ENCODE measurements around the gene MVB12A. TPM values are rescaled to one million over a fixed set of nuclear protein-coding genes. Genes with fewer than 3 reads are reported as not detected.

MVB12A gene
- total and polyA plus RNA-seq, 9 of the 15 experiments (the other 6 are each of a cell fraction or from before 2014, with no cell fraction given): 1.2 to 46.2 (median 22.4) TPM

DNA sequence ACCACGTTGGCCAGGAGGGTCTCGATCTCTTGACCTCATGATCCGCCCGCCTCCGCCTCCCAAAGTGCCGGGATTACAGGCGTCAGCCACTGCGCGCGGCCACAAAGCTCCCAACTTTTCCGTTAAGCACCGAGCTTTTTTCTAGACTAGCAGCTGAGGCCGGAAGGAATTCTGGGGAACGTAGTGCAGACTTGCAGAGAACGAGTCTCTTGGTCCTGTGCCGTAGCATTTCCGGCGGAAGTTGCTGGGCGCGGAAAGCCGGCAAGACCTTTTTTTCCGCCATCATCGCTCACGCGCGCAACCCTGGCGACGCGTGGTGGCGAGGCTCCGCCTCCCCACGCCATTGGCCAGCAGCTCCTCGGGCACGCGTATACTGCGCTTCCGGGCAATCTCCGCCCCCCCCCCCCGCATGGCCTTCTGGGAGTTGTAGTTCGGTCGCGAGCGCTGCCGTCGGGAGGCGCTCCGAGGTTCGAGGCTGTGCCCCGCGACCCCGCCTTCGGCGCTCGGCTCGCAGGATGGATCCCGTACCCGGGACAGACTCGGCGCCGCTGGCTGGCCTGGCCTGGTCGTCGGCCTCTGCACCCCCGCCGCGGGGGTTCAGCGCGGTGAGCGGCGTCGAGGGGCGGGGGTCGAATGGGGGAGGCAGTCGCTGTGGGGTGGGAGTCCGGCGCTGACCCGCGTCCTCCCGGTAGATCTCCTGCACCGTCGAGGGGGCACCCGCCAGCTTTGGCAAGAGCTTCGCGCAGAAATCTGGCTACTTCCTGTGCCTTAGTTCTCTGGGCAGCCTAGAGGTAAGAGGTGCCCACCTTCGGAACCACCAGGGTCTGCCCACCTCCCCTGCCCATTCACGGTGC lies at the start of gene MVB12A (continued):
- no peak for TF ChIP-seq KLF16 (IDR thresholded peaks at IDR 0.05)
- TF ChIP-seq NUFIP1 (IDR thresholded peaks at IDR 0.05; ENCODE audit: partially characterized antibody): no peak
- TF ChIP-seq, protein P1, sequence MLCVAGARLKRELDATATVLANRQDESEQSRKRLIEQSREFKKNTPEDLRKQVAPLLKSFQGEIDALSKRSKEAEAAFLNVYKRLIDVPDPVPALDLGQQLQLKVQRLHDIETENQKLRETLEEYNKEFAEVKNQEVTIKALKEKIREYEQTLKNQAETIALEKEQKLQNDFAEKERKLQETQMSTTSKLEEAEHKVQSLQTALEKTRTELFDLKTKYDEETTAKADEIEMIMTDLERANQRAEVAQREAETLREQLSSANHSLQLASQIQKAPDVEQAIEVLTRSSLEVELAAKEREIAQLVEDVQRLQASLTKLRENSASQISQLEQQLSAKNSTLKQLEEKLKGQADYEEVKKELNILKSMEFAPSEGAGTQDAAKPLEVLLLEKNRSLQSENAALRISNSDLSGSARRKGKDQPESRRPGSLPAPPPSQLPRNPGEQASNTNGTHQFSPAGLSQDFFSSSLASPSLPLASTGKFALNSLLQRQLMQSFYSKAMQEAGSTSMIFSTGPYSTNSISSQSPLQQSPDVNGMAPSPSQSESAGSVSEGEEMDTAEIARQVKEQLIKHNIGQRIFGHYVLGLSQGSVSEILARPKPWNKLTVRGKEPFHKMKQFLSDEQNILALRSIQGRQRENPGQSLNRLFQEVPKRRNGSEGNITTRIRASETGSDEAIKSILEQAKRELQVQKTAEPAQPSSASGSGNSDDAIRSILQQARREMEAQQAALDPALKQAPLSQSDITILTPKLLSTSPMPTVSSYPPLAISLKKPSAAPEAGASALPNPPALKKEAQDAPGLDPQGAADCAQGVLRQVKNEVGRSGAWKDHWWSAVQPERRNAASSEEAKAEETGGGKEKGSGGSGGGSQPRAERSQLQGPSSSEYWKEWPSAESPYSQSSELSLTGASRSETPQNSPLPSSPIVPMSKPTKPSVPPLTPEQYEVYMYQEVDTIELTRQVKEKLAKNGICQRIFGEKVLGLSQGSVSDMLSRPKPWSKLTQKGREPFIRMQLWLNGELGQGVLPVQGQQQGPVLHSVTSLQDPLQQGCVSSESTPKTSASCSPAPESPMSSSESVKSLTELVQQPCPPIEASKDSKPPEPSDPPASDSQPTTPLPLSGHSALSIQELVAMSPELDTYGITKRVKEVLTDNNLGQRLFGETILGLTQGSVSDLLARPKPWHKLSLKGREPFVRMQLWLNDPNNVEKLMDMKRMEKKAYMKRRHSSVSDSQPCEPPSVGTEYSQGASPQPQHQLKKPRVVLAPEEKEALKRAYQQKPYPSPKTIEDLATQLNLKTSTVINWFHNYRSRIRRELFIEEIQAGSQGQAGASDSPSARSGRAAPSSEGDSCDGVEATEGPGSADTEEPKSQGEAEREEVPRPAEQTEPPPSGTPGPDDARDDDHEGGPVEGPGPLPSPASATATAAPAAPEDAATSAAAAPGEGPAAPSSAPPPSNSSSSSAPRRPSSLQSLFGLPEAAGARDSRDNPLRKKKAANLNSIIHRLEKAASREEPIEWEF (CRISPR knock-in tag; IDR thresholded peaks at IDR 0.05): no peak
- TF ChIP-seq SRSF3 (IDR thresholded peaks at IDR 0.05; ENCODE audit: insufficient read depth, low read length): no peak
- TF ChIP-seq HDAC8 (tag; IDR thresholded peaks at IDR 0.05): no peak
- no peak for TF ChIP-seq EZH2 (IDR thresholded peaks at IDR 0.05; ENCODE audit: borderline replicate concordance, low read depth, low read length)
- TF ChIP-seq, protein P2, sequence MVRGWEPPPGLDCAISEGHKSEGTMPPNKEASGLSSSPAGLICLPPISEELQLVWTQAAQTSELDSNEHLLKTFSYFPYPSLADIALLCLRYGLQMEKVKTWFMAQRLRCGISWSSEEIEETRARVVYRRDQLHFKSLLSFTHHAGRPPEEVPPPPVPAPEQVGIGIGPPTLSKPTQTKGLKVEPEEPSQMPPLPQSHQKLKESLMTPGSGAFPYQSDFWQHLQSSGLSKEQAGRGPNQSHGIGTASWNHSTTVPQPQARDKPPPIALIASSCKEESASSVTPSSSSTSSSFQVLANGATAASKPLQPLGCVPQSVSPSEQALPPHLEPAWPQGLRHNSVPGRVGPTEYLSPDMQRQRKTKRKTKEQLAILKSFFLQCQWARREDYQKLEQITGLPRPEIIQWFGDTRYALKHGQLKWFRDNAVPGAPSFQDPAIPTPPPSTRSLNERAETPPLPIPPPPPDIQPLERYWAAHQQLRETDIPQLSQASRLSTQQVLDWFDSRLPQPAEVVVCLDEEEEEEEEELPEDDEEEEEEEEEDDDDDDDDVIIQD (CRISPR knock-in tag; IDR thresholded peaks at IDR 0.05): no peak
- TF ChIP-seq SP1 (CRISPR knock-in tag; IDR thresholded peaks at IDR 0.05): peak; percentile 81
- TF ChIP-seq ZNF143 (CRISPR knock-in tag; IDR thresholded peaks at IDR 0.05): peak; percentile 97
- TF ChIP-seq MTA3 (IDR thresholded peaks at IDR 0.05; ENCODE audit: borderline replicate concordance): no peak; the same call in 1 of the 2 replicates
- no peak for TF ChIP-seq ZNF3 (CRISPR knock-in tag; IDR thresholded peaks at IDR 0.05)
- TF ChIP-seq JUN (IDR thresholded peaks at IDR 0.05; ENCODE audit: borderline replicate concordance, low read depth, low read length): no peak
- no peak for TF ChIP-seq JUN (CRISPR knock-in tag; IDR thresholded peaks at IDR 0.05; ENCODE audit: borderline replicate concordance)
- TF ChIP-seq BRF1 (IDR thresholded peaks at IDR 0.05; ENCODE audit: borderline replicate concordance, extremely low read depth, insufficient read length): no peak
- TF ChIP-seq, protein P3, sequence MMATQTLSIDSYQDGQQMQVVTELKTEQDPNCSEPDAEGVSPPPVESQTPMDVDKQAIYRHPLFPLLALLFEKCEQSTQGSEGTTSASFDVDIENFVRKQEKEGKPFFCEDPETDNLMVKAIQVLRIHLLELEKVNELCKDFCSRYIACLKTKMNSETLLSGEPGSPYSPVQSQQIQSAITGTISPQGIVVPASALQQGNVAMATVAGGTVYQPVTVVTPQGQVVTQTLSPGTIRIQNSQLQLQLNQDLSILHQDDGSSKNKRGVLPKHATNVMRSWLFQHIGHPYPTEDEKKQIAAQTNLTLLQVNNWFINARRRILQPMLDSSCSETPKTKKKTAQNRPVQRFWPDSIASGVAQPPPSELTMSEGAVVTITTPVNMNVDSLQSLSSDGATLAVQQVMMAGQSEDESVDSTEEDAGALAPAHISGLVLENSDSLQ (IDR thresholded peaks at IDR 0.05): peak; percentile 82
- TF ChIP-seq ZNF436 (CRISPR knock-in tag; IDR thresholded peaks at IDR 0.05): peak; percentile 87
- no peak for TF ChIP-seq CBX8 (IDR thresholded peaks at IDR 0.05; ENCODE audit: borderline replicate concordance, extremely low read depth, low read depth, low read length, poor library complexity, severe bottlenecking)
- TF ChIP-seq THRAP3 (IDR thresholded peaks at IDR 0.05; ENCODE audit: borderline replicate concordance): no peak
- TF ChIP-seq ILF3 (IDR thresholded peaks at IDR 0.05; ENCODE audit: borderline replicate concordance): no peak
- TF ChIP-seq GATAD2A (IDR thresholded peaks at IDR 0.05): 0 out of 2 replicates have a peak, but pooled peaks have one; percentile 26
